ENCODE data around the gene SLC26A4. TPM values are rescaled to one million over a fixed set of nuclear protein-coding genes. Genes with fewer than 3 reads are reported as not detected.

Gene SLC26A4
- total RNA-seq, 1 donor, result under 0.01 TPM

DNA sequence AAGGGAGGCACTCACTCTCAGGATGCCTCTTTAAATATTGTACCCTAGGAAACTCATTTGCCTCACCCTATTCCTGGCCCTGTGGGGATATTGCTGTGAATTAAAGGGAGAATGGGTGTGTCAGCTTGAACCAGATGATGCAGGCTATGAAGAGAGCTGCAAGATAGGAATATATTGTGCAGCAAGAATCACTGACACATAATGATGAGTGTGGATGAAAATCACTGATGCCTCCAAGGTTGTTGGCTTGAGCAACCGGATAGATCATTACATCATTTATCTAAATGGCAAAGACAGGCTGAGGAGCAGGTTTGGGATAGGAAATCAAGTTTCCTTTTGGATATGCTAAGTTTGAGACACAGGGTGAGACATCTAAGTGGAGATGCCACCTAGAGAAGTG, 6.2 kb downstream of the SLC26A4 start:
- H3K4me3 ChIP-seq (ENCODE audit: low read depth, low read length), result no peak overlapping the region
- DNase-seq (ENCODE audit: low read depth), result no peak

DNA sequence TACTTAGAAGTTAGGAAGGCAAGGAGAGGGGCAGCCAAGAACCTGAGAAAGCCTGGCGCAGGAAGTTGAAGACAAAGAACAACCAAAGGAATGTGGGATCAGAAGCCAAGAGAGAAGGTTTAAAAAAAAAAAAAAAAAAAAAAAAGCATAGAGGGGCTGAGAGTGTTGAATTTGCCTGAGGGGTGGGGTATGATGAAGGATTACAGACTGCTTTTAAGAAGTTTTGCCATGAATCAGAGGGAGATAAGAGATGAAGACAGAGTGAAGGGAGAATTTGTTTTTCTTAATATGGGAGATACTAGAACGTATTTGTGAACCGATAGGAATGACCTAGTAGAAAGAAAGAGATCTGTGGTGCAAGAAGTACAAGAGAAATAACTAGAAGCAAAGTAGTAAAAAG, 6.7 kb downstream of the SLC26A4 start:
- TF ChIP-seq CTCF (IDR thresholded peaks at IDR 0.05; ENCODE audit: insufficient read depth, low read depth, low read length), result no peak
- DNase-seq (ENCODE audit: low read depth), result no peak
- H3K4me3 ChIP-seq (ENCODE audit: low read depth, low read length), result no peak overlapping the region

More for the DNA sequence above, 6.2 kb downstream of the SLC26A4 start:
- TF ChIP-seq CTCF (IDR thresholded peaks at IDR 0.05; ENCODE audit: insufficient read depth, low read depth, low read length), result no peak

GRCh38 chr7:107668296-107668695, 7.7 kb downstream of the SLC26A4 start:
- no peak for TF ChIP-seq CTCF (IDR thresholded peaks at IDR 0.05; ENCODE audit: insufficient read depth, low read depth, low read length)
- no peak for DNase-seq (ENCODE audit: low read depth)
- H3K4me3 ChIP-seq (ENCODE audit: low read depth, low read length), result no peak overlapping the region

GRCh38 chr7:107672183-107672582, 11.6 kb downstream of the SLC26A4 start:
- no peak for DNase-seq (ENCODE audit: low read depth)
- TF ChIP-seq CTCF (IDR thresholded peaks at IDR 0.05; ENCODE audit: insufficient read depth, low read depth, low read length), result no peak
- no peak overlapping the region for H3K4me3 ChIP-seq (ENCODE audit: low read depth, low read length)

DNA sequence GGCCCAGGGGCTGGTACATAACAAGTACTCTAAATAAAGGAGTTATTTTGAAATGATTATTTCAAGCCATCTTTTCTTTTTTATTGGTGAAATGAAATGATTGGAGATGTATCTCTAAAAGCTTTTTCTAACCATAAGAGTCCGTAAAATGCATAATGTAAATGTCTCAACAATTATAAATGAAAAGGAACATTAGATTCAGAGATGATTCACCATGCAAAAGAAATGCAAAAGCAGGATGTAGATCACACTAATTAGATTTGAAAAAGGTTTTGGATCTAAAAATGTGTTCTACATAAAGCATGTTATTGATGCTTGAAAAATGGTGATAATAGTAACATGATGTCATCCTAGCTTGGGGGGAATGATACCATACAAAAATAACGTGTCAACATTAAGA, 15.6 kb downstream of the SLC26A4 start:
- no peak overlapping the region for H3K4me3 ChIP-seq (ENCODE audit: low read depth, low read length)
- no peak for TF ChIP-seq CTCF (IDR thresholded peaks at IDR 0.05; ENCODE audit: insufficient read depth, low read depth, low read length)
- DNase-seq (ENCODE audit: low read depth), result no peak

DNA sequence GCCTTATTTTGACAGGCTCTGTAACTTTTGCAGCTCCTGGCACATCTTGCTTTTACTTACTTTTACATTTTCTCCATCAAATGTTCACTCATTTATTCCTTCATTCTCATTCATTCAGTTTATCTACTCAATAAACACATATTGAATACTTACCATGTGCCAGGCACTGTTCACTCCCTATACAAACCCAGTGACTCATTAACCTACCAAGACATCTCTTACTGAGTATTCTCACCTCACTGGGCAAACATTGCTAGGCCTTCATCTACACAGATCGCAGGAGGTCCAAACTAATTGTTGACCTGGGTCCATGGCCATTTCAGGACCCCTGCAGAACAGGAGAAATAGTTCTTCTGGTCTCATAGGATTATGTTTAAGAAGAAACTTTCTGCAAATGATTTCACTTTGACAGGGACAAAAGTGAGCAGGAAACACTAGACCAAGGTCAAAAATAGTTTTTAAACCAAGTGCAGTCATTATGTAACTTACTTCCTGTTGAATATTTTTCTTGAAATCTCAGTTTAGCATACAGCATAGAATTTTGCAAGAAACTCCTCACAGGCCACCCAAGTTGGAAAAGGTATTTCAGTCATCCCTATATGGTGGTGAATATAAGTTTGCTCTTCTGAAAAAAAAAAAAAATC, 17.6 kb downstream of the SLC26A4 start:
- no peak for TF ChIP-seq CTCF (IDR thresholded peaks at IDR 0.05; ENCODE audit: insufficient read depth, low read depth, low read length)
- H3K4me3 ChIP-seq (ENCODE audit: low read depth, low read length), result no peak overlapping the region
- no peak for DNase-seq (ENCODE audit: low read depth)

- no peak overlapping the region for H3K4me3 ChIP-seq (ENCODE audit: low read depth, low read length)
- DNase-seq (ENCODE audit: low read depth), result no peak
- no peak for TF ChIP-seq CTCF (IDR thresholded peaks at IDR 0.05; ENCODE audit: insufficient read depth, low read depth, low read length)
Measured at GRCh38 chr7:107680478-107680877, 19.9 kb downstream of the SLC26A4 start.

Data from fibroblast of villous mesenchyme (primary cell).